Renal cortex interstitium (tissue), 11 donors: Measurements from ENCODE around the gene ZNF275. TPM values are rescaled to one million over a fixed set of nuclear protein-coding genes. Genes with fewer than 3 reads are reported as not detected.

Source experiments
- DNase-seq, 11 donors: peaks; one replicate each; pipeline ENCODE4 v3.0.0-alpha.2; 2013; ENCODE audit warnings: low read depth in 9 of 11, low spot score in 4 of 11; ENCODE audit errors: extremely low read depth in 1 of 11
- polyA plus RNA-seq, 3 donors: library from polyadenylated mRNA; unstranded; fragments of 120-200 nt; gene quantifications; one replicate each; pipeline ENCODE4 v1.2.1, GENCODE V29; 2013; ENCODE audit not compliant: insufficient read length in 3 of 3

The ZNF275 gene
- polyA plus RNA-seq, 3 donors: 19.3 to 22.3 (median 20.5) TPM

DNA sequence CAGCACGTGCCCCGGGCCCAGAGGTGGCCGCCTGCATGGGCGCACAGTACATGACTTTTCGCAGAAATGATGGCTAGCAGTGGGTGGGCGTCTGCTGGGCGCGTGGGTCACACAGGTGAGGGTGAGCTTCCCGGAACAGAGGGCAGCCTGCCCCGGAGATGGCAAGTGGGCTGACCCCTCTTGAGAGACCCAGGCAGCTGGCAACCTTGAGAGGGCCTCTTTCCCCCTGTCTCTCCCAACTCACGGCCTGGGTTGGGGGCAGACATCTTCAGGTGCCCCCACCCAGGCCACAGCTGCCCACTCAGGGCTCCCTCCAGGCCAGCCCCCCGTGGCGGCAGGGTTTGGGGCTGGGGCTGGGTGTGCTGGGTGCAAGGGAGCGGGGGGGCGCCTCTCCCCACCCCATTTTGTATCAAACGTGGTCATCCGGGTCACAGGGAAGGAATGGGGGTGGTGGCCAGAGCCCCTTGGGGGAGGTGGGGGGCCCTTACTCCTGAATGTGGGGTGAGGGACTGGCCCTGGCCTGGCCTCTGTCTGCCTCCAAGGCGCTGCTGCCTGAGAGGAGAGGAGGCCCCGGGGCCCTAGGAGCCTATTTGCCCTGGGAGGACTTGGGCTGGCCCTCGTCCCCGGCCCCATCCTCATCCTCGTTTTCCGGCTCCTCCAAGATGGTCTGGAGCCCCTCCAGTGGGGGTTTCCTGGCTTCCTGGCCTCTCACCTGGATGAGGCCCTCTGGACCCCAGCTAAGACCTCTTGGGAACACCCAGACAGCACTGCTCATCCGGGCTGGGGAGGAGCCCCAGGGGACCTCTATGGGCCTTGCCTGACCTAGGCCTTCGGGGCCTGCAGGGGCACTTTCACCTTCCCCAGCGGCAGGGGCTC is 62.6 kb downstream of the ZNF275 start:
- DNase-seq: no peak

DNA sequence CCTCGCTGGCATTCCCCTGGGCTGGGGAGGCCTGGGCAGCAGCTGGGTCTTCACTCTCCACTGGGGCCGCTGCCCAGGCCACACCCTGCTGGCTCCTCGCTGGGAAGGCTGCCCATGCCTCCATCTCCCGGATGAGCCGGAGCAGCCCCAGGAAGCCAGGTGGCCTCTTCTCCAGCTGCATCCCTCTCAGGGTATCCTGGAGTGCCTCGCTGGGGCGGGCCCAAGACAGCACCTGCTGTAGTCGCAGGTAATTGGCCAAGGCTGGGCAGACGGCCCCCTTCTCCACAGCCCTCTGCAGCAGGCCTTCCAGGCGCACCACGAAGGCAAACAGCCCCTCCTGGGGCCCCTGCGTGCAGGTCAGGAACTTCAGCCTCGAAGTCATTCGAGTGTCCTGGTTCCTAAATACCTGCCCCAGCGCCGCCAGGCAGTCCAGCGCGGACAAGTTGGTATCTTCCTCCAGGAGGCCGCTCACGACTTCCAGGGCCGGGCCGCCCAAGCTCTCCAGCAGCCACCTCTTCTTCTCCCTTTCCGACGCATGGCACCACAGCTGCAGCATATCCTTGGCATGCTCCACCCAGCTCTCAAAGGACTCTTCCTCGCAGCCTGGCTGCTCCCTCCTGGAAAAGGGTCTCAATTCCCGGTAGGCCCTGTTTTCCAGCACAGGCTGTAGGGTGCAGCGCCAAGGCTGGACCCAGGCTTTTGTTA is 63.5 kb downstream of the ZNF275 start:
- no peak for DNase-seq

DNA sequence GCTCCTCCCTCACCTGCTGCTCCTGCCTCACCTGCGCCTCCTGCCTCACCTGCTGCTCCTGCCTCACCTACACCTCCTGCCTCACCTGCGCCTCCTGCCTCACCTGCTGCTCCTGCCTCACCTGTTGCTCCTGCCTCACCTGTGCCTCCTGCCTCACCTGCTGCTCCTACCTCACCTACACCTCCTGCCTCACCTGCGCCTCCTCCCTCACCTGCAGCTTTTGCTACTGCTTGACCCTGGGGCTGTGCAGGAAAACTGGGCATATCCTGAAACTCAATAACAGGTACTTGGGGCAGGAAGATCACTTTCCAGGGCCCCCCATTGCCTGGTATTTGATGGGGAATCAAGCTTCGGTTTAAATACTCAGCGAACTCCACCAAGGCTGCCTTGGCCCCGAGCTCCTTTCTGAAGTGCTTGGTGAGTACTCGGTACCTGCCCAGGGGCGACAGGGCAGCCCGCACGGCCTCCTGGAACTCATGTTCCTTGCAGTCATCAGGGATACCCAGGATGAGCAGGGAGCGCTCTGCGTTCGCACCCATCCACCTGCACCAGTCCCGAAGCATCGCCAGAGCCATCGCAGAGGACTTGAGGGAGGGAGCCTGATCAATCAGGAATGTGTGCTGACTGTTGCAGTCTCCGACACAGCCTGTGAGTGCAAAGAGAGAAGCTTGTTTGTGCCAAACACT is 64.5 kb downstream of the ZNF275 start:
- no peak for DNase-seq

DNA sequence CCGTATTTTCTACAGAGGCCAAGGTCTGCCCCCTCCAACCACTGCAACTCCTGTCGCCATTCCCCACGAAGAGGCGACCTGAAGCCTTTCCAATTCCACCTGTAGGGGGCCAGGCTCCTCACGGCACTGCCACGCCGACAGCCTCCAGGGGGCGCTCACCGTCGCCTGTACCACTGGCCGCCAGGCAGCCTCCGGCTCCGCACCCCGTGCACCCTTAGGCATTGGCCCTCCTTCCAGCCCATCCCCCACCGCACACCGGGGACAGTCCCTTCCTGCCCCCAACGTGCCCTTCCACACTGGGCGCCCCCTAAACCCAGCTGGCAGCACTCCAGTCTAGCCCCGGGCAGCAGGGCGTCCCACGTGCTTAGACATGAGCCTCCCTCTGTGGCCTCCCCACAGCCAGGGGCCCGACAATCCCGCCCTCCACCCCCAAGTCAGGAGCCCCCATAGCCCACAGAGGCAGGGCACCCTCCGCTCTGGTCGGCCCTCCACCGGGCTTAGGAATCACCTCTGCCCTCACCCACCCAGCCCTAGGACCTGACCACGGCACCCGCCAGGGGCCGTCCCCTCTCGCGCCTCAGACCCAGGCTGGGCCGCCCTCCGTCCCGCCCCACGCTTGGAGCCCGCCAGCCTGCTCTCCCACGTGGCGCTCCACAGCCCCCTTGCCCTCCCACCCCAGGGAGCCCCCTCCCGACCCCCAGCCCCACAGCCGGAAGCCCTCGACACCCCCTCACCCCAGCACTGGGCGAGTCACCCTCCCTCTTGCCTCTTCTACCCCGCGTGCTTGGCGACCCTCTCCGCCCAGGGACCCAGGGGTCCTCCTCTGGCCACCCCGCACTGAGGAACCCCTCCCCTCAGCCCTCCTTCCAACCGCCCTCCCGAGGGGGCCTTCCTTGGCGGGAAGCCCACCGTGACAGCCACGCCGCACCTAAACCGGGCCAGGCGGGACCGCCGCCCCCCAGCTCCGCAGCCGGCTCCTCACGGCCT is 66.5 kb downstream of the ZNF275 start:
- DNase-seq: no peak

DNA sequence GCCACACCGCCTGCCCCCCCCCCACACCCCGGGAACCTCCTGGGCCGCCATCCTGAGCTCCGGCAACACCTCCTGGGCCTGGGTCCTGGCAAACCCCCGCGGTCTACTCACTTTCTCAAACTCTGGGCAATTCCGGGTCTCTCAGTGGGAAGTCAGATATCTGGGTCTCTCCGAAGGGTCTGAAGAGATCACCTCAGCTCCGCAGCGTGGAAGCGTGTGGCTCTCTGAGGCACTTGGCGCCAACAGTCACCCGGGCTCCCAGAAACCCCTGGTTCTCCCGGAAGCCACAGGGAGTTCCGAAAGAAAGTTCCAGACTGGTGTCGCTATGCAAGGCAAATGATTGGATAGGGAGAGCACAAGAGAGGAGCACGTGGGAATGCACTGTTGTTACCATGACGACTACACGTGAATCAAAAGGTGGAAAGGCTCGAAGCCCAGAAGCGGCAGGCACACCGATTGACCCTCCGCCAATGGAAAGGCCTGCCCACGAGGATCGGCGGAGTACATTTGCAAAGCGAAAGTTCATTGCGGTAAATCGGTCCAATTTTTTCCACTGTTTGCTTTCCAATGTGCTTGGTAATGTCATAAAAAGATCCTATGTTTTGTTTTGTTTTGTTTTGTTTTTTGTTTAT is 67.3 kb downstream of the ZNF275 start, which contains the start of gene PNMA6E:
Gene PNMA6E, minus strand, starts transcription at position 218 of the 632 bp plus-strand sequence. CDS start 2,501 bp downstream, outside the sequence.
- DNase-seq: no peak

Other genes starting within 250 kb of the ZNF275 start
- gene MAGEA1, start 154.9 kb upstream of the ZNF275 start, polyA plus RNA-seq: not detected
- under 1 TPM; 0.15 to 0.27 (median 0.20) TPM for gene PNMA6F, start 12.4 kb upstream of the ZNF275 start, polyA plus RNA-seq
- gene PNMA6E, start 67.2 kb downstream of the ZNF275 start, polyA plus RNA-seq: not detected
- gene ZFP92, start 77.3 kb downstream of the ZNF275 start, polyA plus RNA-seq: 1 to 10 TPM in 1 of 3 donors, under 1 TPM in 2; 0.73 to 1.5 (median 0.92) TPM
- under 1 TPM; 0.37 to 0.75 (median 0.64) TPM for gene TREX2, start 111.9 kb downstream of the ZNF275 start, polyA plus RNA-seq
- gene HAUS7, start 136.4 kb downstream of the ZNF275 start, polyA plus RNA-seq: 10 to 100 TPM; 25.3 to 33.3 (median 32.3) TPM
- gene BGN, start 160.8 kb downstream of the ZNF275 start, polyA plus RNA-seq: 100 to 1,000 TPM; 154 to 178 (median 162) TPM
- gene ATP2B3, start 183.5 kb downstream of the ZNF275 start, polyA plus RNA-seq: under 1 TPM; 0.17 to 0.32 (median 0.24) TPM